ENCODE data around the gene EDN3. TPM values are rescaled to one million over a fixed set of nuclear protein-coding genes. Genes with fewer than 3 reads are reported as not detected.

EDN3 gene
- total RNA-seq = not detected in 2 replicates

GRCh38 chr20:59300333-59301081 lies at the start of gene EDN3:
Gene EDN3 (plus strand): TSS chr20:59300611. CDS start chr20:59300813, 202 bp downstream.
- DNase-seq (ENCODE audit: low read depth) = no peak
- Histone ChIP-seq H3K36me3 (ENCODE audit: control insufficient read depth, insufficient read depth, low read length) (no peaks in the 10 kb centered on the region), H3K27me3 (ENCODE audit: control insufficient read depth, insufficient read depth, low read length) (peaks cover 8% of the 10 kb centered on the region), H3K4me3 (ENCODE audit: low read depth, low read length) (no peak within 1 kb of the TSS)
- no peak for TF ChIP-seq CTCF (IDR thresholded peaks at IDR 0.05; ENCODE audit: insufficient read depth, low read length, poor library complexity, severe bottlenecking)

GRCh38 chr20:59253325-59253724 lies 47.1 kb upstream of the EDN3 start:
- DNase-seq (ENCODE audit: low read depth) = no peak
- Histone ChIP-seq H3K27me3 (ENCODE audit: control insufficient read depth, insufficient read depth, low read length) (no peaks in the 10 kb centered on the region), H3K36me3 (ENCODE audit: control insufficient read depth, insufficient read depth, low read length) (no peaks in the 10 kb centered on the region), H3K4me3 (ENCODE audit: low read depth, low read length) (no peak overlapping the region)
- no peak for TF ChIP-seq CTCF (IDR thresholded peaks at IDR 0.05; ENCODE audit: insufficient read depth, low read length, poor library complexity, severe bottlenecking)

GRCh38 chr20:59253779-59254319 lies 46.6 kb upstream of the EDN3 start:
- Histone ChIP-seq H3K36me3 (ENCODE audit: control insufficient read depth, insufficient read depth, low read length) (no peaks in the 10 kb centered on the region), H3K4me3 (ENCODE audit: low read depth, low read length) (no peak overlapping the region), H3K27me3 (ENCODE audit: control insufficient read depth, insufficient read depth, low read length) (no peaks in the 10 kb centered on the region)
- TF ChIP-seq CTCF (IDR thresholded peaks at IDR 0.05; ENCODE audit: insufficient read depth, low read length, poor library complexity, severe bottlenecking) = no peak
- DNase-seq (ENCODE audit: low read depth) = no peak

- TF ChIP-seq CTCF (IDR thresholded peaks at IDR 0.05; ENCODE audit: insufficient read depth, low read length, poor library complexity, severe bottlenecking) = no peak
- no peaks in the 10 kb centered on the region for H3K27me3 ChIP-seq (ENCODE audit: control insufficient read depth, insufficient read depth, low read length)
- DNase-seq (ENCODE audit: low read depth) = no peak
- H3K4me3 ChIP-seq (ENCODE audit: low read depth, low read length) = no peak overlapping the region
- no peaks in the 10 kb centered on the region for H3K36me3 ChIP-seq (ENCODE audit: control insufficient read depth, insufficient read depth, low read length)
Measured at GRCh38 chr20:59255256-59255655, 45.2 kb upstream of the EDN3 start.

- no peak overlapping the region for H3K4me3 ChIP-seq (ENCODE audit: low read depth, low read length)
- no peak for DNase-seq (ENCODE audit: low read depth)
- H3K36me3 ChIP-seq (ENCODE audit: control insufficient read depth, insufficient read depth, low read length) = no peaks in the 10 kb centered on the region
- H3K27me3 ChIP-seq (ENCODE audit: control insufficient read depth, insufficient read depth, low read length) = no peaks in the 10 kb centered on the region
- no peak for TF ChIP-seq CTCF (IDR thresholded peaks at IDR 0.05; ENCODE audit: insufficient read depth, low read length, poor library complexity, severe bottlenecking)
Measured at GRCh38 chr20:59258221-59258621, 42.2 kb upstream of the EDN3 start.

Data from kidney epithelial cell (primary cell).